Ectodermal cell (in vitro differentiated cells): Measurements from ENCODE around the gene CDKN1B.

Experiments
- H3K27ac ChIP-seq: 2 replicates; pipeline ENCODE4 v1.7.0; 2013; ENCODE audit warnings: mild to moderate bottlenecking, low read depth, low read length; ENCODE audit not compliant: insufficient read depth, poor library complexity, severe bottlenecking
- H3K27me3 ChIP-seq: 2 replicates; pipeline ENCODE4 v1.7.0; 2013; ENCODE audit warnings: mild to moderate bottlenecking, low read length; ENCODE audit not compliant: insufficient read depth, control insufficient read depth, poor library complexity, severe bottlenecking
- H3K36me3 ChIP-seq: one replicate; pipeline ENCODE4 v1.7.0; 2013; ENCODE audit warnings: low read length; ENCODE audit not compliant: control insufficient read depth, insufficient read depth
- H3K4me1 ChIP-seq: one replicate; pipeline ENCODE4 v1.7.0; 2013; ENCODE audit warnings: low read length; ENCODE audit not compliant: control insufficient read depth, insufficient read depth
- H3K4me3 ChIP-seq: 2 replicates; pipeline ENCODE4 v1.7.0; 2013; ENCODE audit warnings: low read depth, low read length, control low read depth; ENCODE audit not compliant: insufficient read depth
- H3K9me3 ChIP-seq: 2 replicates; pipeline ENCODE4 v1.7.0; 2013; ENCODE audit warnings: mild to moderate bottlenecking, low read length, moderate library complexity; ENCODE audit not compliant: control insufficient read depth
- WGBS, 2 experiments: methylation state at CpG; one replicate each; pipeline ENCODE4 v1.1.7; 2013; ENCODE audit warnings: missing lambda C conversion rate in 2 of 2; 5-methylcytosine and 5-hydroxymethylcytosine counted together

CDKN1B gene

GRCh38 chr12:12700254-12700653, 16.9 kb upstream of the CDKN1B start:
- H3K27me3 ChIP-seq, result no peaks in the 10 kb centered on the region
- no peak overlapping the region for H3K27ac ChIP-seq
- H3K9me3 ChIP-seq, result no peaks in the 10 kb centered on the region
- H3K4me1 ChIP-seq, result peaks cover 10% of the 10 kb centered on the region
- H3K36me3 ChIP-seq, result no peaks in the 10 kb centered on the region
- no peak overlapping the region for H3K4me3 ChIP-seq

DNA sequence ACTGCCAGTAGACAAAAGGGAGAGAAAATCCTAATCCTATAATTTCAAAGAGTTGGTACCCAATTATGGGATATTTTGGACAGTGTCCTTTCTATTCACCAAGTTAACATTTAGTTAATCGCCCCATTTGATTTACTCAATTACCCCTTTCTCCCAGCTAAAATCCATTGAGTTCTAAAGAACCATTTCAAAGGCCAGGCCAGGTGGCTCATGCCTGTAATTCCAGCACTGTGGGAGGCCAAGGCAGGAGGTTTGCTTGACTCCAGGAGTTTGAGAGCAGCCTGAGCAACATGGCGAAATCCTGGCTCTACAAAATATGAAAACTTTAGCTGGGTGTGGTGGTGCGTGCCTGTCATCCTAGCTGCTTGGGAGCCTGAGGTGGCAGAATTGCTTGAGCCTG, 15.7 kb upstream of the CDKN1B start:
- Histone ChIP-seq H3K4me1 (peaks cover 3% of the 10 kb centered on the region), H3K36me3 (no peaks in the 10 kb centered on the region), H3K27ac (no peak overlapping the region), H3K9me3 (no peaks in the 10 kb centered on the region), H3K27me3 (no peaks in the 10 kb centered on the region), H3K4me3 (no peak overlapping the region)
- WGBS, 2 experiments, result 57 to 71% methylated on average over 3 of the region's 3 CpGs

DNA sequence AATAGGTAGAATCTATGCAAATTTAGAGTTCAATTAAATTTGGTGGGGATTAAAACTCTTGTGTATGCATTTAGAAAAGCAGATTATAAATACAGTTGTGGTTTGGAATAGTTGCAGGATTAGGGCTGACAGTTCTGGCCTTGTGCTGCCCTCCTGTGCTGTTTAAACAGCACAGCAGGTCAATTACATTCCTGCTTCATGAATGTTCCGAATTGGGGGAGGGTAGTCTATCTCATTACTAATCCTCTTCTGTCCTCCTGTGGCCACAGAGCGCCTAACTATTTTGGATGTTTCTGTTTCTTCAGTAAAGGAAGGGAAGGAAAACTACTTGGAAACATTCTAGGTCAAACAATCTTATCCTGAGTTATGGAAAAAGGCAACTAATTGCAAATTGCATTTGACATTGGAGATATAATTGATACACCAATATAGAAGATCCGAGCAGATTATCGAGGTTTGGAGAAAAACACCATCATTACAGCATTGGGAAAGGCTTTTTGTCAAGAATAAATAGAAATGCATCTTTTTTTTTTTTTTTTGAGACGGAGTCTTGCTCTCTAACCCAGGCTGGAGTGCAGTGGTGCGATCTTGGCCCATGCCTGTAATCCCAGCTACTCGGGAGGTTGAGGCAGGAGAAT, 12.5 kb upstream of the CDKN1B start:
- no peaks in the 10 kb centered on the region for H3K27me3 ChIP-seq
- no peaks in the 10 kb centered on the region for H3K9me3 ChIP-seq
- no peak overlapping the region for H3K4me3 ChIP-seq
- WGBS, 2 experiments, result 47 to 57% methylated on average over 6 to 7 of the region's 7 CpGs
- H3K36me3 ChIP-seq, result no peaks in the 10 kb centered on the region
- H3K27ac ChIP-seq, result no peak overlapping the region
- peaks cover 3% of the 10 kb centered on the region for H3K4me1 ChIP-seq

DNA sequence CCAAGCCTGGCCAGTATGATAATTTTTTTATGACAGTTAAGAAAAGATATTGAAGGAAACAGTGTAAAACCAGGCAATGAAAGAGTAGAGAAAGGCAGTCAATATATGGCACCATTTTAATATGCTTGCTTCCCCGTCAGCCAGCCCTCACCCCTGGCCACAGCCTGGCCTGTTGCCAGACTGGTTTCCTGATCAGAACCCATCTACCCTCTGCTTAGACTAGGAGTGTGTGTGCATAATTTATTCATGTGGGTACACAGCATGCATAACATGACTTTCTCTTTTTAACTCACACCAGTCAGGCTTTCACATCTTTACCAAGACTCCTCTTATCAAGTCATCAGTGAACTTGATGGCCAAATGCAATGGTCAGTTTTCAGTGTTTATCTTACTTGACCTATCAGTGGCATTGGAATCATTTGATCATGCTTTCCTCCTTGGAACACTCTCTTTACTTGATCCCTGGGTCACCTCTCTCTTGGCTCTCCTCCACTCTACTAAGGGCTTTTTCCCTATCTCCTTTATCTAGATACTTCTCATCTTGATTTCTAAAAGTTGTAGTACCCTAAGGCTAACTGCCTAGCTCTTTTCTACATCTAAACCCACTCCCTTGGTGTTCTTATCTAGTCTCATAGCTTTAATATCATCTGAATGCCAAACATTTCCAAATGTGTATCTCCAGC, 11.2 kb upstream of the CDKN1B start:
- 83 to 94% methylated on average over 1 of the region's 1 CpG for WGBS, 2 experiments
- Histone ChIP-seq H3K36me3 (no peaks in the 10 kb centered on the region), H3K27ac (no peak overlapping the region), H3K4me3 (no peak overlapping the region), H3K9me3 (no peaks in the 10 kb centered on the region), H3K27me3 (no peaks in the 10 kb centered on the region), H3K4me1 (peaks cover 3% of the 10 kb centered on the region)

DNA sequence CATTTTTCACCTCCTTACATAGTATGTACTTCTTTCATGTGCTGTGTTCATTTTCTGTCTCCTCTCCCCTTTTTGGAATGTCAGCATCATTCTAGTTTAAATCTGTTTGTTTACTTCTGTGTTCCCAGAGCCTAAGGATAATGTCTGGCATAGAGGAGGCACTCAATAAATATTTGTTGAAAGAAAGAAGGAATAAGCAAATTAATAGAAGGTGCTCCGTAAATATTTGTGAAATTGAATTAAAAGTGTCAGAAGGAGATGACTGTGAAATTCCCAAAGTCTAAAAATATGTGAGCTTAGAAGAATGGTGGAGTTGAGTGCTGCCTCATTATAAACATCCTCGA, 3.3 kb upstream of the CDKN1B start:
- no peak overlapping the region for H3K27ac ChIP-seq
- H3K9me3 ChIP-seq, result no peaks in the 10 kb centered on the region
- H3K4me3 ChIP-seq, result no peak overlapping the region
- H3K4me1 ChIP-seq, result peaks cover 21% of the 10 kb centered on the region
- WGBS, 2 experiments, result 53 to 55% methylated on average over 2 of the region's 2 CpGs
- no peaks in the 10 kb centered on the region for H3K36me3 ChIP-seq
- no peaks in the 10 kb centered on the region for H3K27me3 ChIP-seq

DNA sequence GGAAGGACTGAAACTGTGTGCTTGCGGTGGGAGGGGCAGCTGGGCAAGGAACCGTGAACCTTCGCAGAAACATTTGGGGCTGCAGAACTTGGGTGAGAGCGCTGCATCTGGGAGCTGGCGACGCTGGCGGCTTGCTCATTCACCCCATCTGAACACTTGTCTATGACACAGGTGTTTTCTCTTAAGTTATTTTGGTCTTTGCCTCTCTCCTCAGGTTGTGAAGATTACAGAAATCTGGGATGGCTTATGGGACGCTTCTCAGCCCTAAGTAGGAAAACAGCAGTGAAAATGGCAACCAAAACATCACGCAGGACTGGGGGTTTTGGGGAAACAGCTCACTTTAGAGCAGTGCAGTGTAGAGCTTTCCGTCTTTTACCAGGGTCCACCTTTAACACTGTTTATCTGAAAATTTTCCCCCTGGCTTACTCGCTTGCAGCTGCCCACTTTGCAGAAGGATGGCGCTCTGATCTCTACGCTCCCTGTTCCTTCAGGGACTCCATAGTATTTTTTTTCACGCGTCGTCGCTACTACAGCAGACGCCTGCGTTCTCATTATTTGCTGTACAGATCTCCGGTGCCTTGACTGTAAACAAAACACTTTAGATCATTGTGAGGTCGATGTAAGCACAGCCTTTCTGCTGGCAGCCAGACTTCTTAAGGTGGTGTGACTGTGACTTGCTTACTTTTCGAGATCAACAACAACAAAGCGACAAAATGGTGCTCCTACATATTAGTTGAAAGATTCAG, 2.7 kb upstream of the CDKN1B start:
- peaks cover 2% of the 10 kb centered on the region for H3K36me3 ChIP-seq
- H3K4me3 ChIP-seq, result no peak overlapping the region
- H3K27ac ChIP-seq, result no peak overlapping the region
- H3K9me3 ChIP-seq, result no peaks in the 10 kb centered on the region
- 29 to 31% methylated on average over 23 of the region's 23 CpGs for WGBS, 2 experiments
- peaks cover 23% of the 10 kb centered on the region for H3K4me1 ChIP-seq
- no peaks in the 10 kb centered on the region for H3K27me3 ChIP-seq

DNA sequence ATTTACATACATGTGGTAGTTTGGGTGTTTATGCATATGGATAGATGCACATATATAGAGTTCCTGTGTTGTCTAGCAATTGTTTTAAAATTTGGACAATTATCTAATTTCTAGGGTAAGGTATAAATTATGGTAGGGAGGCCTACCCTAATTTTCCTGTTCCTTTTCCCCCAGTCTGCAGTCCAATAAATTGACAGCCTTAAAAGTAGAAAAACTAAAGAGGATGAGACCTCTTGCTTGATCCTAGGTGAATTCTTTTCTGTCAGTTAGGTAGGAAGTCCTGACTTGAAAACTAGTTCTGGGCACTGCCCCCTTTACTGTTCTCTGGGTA, 2.1 kb upstream of the CDKN1B start:
- no peak overlapping the region for H3K4me3 ChIP-seq
- peaks cover 6% of the 10 kb centered on the region for H3K36me3 ChIP-seq
- H3K9me3 ChIP-seq, result no peaks in the 10 kb centered on the region
- no peak overlapping the region for H3K27ac ChIP-seq
- peaks cover 29% of the 10 kb centered on the region for H3K4me1 ChIP-seq
- no peaks in the 10 kb centered on the region for H3K27me3 ChIP-seq

DNA sequence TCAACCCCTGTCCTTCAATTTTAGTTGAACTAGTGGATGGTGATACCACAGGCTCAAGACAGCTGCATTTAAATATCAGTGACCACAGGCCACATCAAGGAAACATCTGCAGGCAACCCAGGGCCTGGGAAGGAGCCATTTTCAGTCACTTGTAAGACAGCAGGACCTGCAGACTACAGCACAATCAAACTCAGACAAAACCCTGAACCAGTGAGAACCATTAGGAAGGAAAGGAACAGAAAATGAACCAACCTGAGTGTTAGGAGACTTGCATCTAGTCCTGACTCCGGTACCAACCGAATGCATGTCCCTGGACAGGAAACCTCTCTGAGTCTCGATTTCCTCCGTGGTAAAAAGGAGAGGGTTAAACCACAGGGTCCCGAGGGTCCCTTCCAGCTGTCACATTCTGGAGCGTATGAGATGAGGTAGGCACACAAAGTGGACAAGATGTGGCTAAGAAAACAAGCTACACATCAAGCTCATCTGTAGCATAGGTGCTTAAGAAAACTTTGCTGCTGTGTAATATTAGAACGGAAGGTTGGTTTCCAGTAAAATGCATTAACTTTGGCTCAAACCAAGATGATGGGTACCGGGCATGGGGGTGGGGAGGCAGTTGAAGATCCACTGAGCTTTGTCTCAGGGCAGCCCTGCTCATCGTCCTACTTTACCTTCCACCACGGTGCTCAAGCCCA, 1.6 kb upstream of the CDKN1B start:
- peaks cover 10% of the 10 kb centered on the region for H3K36me3 ChIP-seq
- H3K27me3 ChIP-seq, result no peaks in the 10 kb centered on the region
- H3K9me3 ChIP-seq, result no peaks in the 10 kb centered on the region
- 54 to 55% methylated on average over 10 of the region's 10 CpGs for WGBS, 2 experiments
- no peak overlapping the region for H3K27ac ChIP-seq
- H3K4me3 ChIP-seq, result no peak overlapping the region
- peaks cover 34% of the 10 kb centered on the region for H3K4me1 ChIP-seq

DNA sequence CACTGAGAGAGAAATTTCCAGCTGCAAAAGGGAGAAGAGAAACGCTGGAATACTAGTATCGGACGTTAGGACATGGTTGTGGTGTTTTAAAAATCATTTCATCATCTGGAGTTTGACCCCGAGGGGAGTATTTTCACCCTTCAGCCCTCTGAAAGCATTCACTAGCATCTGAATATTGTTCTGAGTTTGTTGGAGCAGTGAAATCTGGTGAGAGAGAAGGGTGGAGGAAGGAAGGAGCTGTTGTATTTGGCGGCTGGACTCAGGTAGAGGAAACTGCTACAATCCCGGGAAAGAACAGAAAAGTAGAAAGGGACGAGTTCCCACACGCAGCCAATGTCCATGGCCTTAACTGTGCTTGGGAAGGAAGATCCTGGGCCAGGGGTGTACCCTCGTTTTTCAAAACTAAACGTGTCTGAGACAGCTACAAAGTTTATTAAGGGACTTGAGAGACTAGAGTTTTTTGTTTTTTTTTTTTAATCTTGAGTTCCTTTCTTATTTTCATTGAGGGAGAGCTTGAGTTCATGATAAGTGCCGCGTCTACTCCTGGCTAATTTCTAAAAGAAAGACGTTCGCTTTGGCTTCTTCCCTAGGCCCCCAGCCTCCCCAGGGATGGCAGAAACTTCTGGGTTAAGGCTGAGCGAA, 896 bp upstream of the CDKN1B start:
- H3K27ac ChIP-seq, result peak overlapping the region; percentile 62
- peak overlapping the region; percentile 96 for H3K4me3 ChIP-seq
- no peaks in the 10 kb centered on the region for H3K27me3 ChIP-seq
- WGBS, 2 experiments, result 18 to 21% methylated on average over 15 of the region's 15 CpGs
- no peaks in the 10 kb centered on the region for H3K9me3 ChIP-seq
- H3K36me3 ChIP-seq, result peaks cover 10% of the 10 kb centered on the region
- peaks cover 34% of the 10 kb centered on the region for H3K4me1 ChIP-seq
